ENCODE data around the gene FOXC1.

FOXC1 gene

DNA sequence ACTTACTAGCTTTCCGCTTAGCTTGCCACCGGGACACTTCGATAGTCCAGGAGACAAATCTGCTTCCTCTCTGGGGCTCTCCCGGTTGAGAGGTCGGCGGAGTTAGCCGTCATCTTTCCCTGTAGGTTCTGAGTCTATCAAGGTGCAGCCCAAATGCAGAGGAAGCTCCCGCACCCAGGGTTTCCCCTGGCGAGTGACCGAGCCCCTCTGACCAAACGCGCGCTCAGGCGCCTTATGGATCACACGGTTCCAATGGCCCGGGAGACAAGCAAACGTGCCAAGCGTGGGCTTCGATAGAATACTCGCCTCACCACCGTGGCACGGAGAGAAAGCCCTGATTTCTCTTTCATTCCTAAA lies 15.8 kb upstream of the FOXC1 start:
- no peaks in the 10 kb centered on the region for H3K36me3 ChIP-seq (ENCODE audit: control insufficient read depth, insufficient read depth, low read length)
- H3K27ac ChIP-seq (ENCODE audit: low read depth, low read length) = no peak overlapping the region
- no peak overlapping the region for H3K4me3 ChIP-seq (ENCODE audit: low read depth, low read length)
- H3K27me3 ChIP-seq (ENCODE audit: control insufficient read depth, insufficient read depth, low read length) = peaks cover 32% of the 10 kb centered on the region
- H3K4me1 ChIP-seq (ENCODE audit: control insufficient read depth, insufficient read depth, low read length) = peaks cover 16% of the 10 kb centered on the region
- no peaks in the 10 kb centered on the region for H3K9me3 ChIP-seq (ENCODE audit: control insufficient read depth, insufficient read depth, low read depth, low read length)
- no peak overlapping the region for H3K9ac ChIP-seq (ENCODE audit: low read length)

DNA sequence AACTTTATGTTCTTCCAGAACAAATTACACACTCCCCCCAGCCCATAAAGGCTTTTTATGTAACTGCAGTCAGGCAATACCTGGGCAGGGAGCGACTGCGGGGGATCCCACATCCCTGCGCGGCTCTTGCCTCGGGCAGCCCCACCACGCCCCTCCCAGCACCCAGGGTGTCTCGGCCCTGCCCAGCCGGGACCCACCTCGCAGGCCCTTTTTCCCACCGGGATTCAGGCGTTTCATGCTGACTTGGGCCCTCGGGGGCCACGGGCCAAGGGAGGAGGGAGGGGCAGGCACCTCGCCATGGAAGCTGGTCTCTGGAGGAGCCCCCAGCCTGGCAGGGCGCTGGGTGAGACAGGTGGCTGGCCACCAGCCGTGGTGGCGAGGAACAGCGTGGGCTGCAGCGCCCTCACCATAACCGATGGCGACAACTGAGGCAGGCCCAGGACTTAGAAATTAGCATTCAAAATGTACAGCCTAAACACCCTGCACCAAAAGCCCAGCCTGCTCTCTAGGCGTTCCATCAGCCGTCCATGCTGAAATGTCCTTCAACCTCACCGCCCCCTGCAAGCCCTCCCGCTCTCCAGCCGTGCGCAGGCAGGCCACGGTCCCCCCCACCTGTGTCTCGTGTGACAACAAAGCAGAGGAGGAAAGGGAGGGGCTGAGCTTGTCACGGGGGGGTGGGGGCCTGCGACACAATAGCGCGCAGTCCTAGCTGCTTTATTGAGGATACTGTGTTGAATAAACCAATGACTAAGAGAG lies 15.1 kb upstream of the FOXC1 start:
- no peaks in the 10 kb centered on the region for H3K9me3 ChIP-seq (ENCODE audit: control insufficient read depth, insufficient read depth, low read depth, low read length)
- no peak overlapping the region for H3K9ac ChIP-seq (ENCODE audit: low read length)
- H3K36me3 ChIP-seq (ENCODE audit: control insufficient read depth, insufficient read depth, low read length) = no peaks in the 10 kb centered on the region
- H3K4me1 ChIP-seq (ENCODE audit: control insufficient read depth, insufficient read depth, low read length) = peaks cover 16% of the 10 kb centered on the region
- H3K27me3 ChIP-seq (ENCODE audit: control insufficient read depth, insufficient read depth, low read length) = peaks cover 37% of the 10 kb centered on the region
- no peak overlapping the region for H3K27ac ChIP-seq (ENCODE audit: low read depth, low read length)
- no peak overlapping the region for H3K4me3 ChIP-seq (ENCODE audit: low read depth, low read length)

DNA sequence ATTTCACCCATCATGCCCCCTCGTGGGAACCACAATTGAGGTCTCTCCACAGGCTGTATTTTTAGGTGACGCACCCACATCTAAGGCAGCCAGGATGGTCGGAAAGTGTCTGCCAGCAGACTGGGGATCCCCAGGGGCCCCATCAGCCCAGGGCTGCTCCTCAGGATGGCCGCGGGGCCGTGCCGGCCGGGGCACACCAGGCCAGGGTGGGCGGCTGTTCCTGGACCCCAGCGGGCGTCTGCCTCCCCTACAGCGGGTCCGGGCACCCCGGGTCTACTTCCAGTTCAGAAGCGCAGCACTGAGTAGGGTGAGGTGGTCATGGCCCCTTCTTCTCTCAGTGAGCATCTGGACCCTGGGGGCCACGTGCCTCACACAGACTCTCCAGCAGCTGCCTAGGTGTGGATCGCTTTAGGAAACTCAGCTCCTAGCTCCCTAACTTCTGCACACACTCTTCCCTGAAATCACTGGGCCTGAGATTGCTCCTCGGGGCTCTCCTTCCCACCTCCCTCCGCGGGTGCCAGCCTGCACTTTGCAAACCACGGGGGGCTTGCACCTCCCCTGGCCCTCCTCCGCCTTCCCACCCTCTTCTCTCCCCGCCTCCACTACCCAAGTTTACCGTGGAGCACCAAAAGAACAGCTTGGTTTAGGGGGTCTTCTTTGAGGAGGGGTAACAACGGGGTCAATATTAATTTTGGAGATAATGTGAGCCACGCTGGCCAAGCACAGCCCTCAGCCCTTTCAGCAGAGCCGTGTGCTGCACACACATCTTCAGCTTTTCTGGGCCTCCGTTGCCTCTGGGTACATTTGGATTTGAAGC lies 14.2 kb upstream of the FOXC1 start:
- Histone ChIP-seq H3K36me3 (ENCODE audit: control insufficient read depth, insufficient read depth, low read length) (no peaks in the 10 kb centered on the region), H3K4me1 (ENCODE audit: control insufficient read depth, insufficient read depth, low read length) (peaks cover 16% of the 10 kb centered on the region), H3K27ac (ENCODE audit: low read depth, low read length) (no peak overlapping the region), H3K4me3 (ENCODE audit: low read depth, low read length) (peak overlapping the region; percentile 16; the same call in 1 of the 2 replicates), H3K27me3 (ENCODE audit: control insufficient read depth, insufficient read depth, low read length) (peaks cover 42% of the 10 kb centered on the region), H3K9me3 (ENCODE audit: control insufficient read depth, insufficient read depth, low read depth, low read length) (no peaks in the 10 kb centered on the region), H3K9ac (ENCODE audit: low read length) (no peak overlapping the region)

DNA sequence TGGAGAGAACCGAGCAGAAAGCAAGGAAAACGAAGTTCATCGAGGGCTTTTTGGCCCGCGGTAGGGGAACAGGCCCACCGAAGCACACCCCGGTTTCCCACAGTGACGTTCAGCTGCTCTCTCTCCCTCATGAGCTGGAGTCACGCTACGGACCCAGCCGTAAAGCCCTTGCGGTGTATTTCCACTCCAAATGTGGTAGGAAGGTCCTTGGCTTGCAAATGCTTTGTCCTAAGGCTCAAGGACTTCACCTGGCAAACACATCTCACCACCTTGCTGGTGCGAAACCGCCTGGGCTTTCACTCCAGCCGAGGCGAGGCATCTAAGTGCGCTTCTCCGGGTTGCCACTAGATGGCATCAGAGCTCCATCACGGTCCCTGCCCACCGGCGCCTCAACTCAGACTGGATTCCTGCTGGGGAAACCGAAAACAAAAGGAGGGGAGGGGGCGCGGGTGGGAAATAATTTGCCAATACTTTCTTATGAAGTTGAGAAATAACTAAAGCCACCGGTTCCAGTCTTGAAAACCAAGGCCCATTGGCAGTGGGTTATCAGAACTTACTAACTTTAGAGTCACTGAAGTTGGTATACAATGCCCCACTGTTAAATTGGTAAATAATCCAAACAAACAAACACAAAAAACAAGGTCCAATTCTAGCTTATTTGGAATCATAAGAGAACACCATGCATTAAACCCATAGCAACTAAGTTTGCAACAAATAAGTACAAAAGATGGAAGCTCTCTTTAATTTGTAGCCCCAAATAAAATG lies 13.4 kb upstream of the FOXC1 start:
- Histone ChIP-seq H3K9me3 (ENCODE audit: control insufficient read depth, insufficient read depth, low read depth, low read length) (no peaks in the 10 kb centered on the region), H3K36me3 (ENCODE audit: control insufficient read depth, insufficient read depth, low read length) (no peaks in the 10 kb centered on the region), H3K27ac (ENCODE audit: low read depth, low read length) (no peak overlapping the region), H3K4me1 (ENCODE audit: control insufficient read depth, insufficient read depth, low read length) (peaks cover 16% of the 10 kb centered on the region), H3K9ac (ENCODE audit: low read length) (no peak overlapping the region), H3K4me3 (ENCODE audit: low read depth, low read length) (peak overlapping the region; percentile 16; the same call in 1 of the 2 replicates), H3K27me3 (ENCODE audit: control insufficient read depth, insufficient read depth, low read length) (peaks cover 50% of the 10 kb centered on the region)

DNA sequence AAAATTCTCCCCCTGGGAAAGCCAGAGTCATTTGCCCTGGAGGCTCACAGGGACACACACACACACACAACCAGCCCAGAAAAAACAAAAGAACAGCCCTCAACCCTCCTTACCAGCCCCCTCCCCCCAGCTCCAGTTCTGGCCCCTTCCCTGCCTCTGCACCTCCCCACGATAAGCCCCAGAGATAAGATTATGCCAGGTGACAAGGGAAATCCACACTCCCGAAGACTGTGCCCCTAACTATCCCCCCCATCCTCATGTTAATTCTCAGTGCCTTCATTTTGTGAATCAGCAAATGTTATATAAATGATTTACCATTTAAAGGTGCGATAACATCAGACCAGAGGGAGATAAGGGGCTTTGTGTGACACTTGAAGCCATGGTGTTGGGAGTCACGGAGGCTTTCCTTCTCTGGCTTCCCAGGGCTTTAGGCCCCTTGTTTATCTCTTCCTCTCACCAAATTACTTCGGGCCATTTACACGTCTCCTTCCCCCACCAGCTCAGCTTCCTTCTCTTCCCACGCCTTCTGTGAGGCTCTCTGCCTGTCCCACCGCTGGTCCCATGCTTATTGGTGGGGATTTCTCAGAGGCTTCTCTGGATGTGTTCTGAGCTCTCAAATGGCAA lies 12.5 kb upstream of the FOXC1 start:
- no peaks in the 10 kb centered on the region for H3K9me3 ChIP-seq (ENCODE audit: control insufficient read depth, insufficient read depth, low read depth, low read length)
- no peak overlapping the region for H3K4me3 ChIP-seq (ENCODE audit: low read depth, low read length)
- no peaks in the 10 kb centered on the region for H3K36me3 ChIP-seq (ENCODE audit: control insufficient read depth, insufficient read depth, low read length)
- H3K27ac ChIP-seq (ENCODE audit: low read depth, low read length) = no peak overlapping the region
- peaks cover 57% of the 10 kb centered on the region for H3K27me3 ChIP-seq (ENCODE audit: control insufficient read depth, insufficient read depth, low read length)
- peaks cover 16% of the 10 kb centered on the region for H3K4me1 ChIP-seq (ENCODE audit: control insufficient read depth, insufficient read depth, low read length)
- H3K9ac ChIP-seq (ENCODE audit: low read length) = no peak overlapping the region

DNA sequence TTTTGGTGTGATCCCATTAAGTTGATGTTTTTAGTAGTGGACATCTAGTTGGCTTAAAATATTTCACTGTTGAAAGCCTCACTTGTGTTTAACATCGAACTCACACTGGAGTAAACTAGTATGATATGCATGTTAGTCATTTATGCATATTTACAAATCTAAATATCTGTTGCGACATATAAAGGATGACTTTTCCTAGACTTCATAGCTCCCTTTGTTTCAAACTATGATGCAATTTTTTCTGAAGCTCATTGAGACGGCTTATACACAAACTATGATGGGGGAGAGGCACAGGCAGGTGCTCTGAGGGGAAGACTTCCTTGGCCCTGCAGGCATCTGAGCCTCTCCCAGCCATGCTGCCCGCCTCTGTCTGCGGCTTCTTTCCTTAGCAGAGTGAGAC lies 11.8 kb upstream of the FOXC1 start:
- H3K4me3 ChIP-seq (ENCODE audit: low read depth, low read length) = no peak overlapping the region
- H3K27ac ChIP-seq (ENCODE audit: low read depth, low read length) = no peak overlapping the region
- H3K4me1 ChIP-seq (ENCODE audit: control insufficient read depth, insufficient read depth, low read length) = peaks cover 16% of the 10 kb centered on the region
- H3K27me3 ChIP-seq (ENCODE audit: control insufficient read depth, insufficient read depth, low read length) = peaks cover 64% of the 10 kb centered on the region
- H3K9me3 ChIP-seq (ENCODE audit: control insufficient read depth, insufficient read depth, low read depth, low read length) = no peaks in the 10 kb centered on the region
- H3K36me3 ChIP-seq (ENCODE audit: control insufficient read depth, insufficient read depth, low read length) = no peaks in the 10 kb centered on the region
- H3K9ac ChIP-seq (ENCODE audit: low read length) = no peak overlapping the region

DNA sequence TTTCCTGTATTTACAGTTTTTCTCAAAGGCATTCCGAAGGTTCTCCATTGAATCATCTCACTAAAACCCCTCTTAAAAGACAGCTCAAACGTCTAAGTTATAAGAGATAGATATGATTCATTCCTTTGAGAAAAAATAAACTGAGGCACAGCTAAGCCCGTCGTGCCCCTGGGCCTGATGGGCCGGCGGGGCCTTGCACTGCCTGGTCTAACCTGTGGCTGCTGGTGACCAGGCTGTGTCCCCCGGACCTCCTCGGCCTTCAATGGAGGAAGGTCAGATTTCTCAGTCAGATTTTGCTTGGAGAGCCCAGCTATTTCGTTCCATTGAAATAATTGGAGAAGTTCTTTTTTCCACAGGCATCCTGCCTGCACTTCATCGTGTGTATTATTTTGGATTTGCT lies 11.3 kb upstream of the FOXC1 start:
- Histone ChIP-seq H3K4me3 (ENCODE audit: low read depth, low read length) (no peak overlapping the region), H3K9me3 (ENCODE audit: control insufficient read depth, insufficient read depth, low read depth, low read length) (no peaks in the 10 kb centered on the region), H3K36me3 (ENCODE audit: control insufficient read depth, insufficient read depth, low read length) (no peaks in the 10 kb centered on the region), H3K27me3 (ENCODE audit: control insufficient read depth, insufficient read depth, low read length) (peaks cover 67% of the 10 kb centered on the region), H3K4me1 (ENCODE audit: control insufficient read depth, insufficient read depth, low read length) (peaks cover 16% of the 10 kb centered on the region), H3K9ac (ENCODE audit: low read length) (no peak overlapping the region), H3K27ac (ENCODE audit: low read depth, low read length) (no peak overlapping the region)

DNA sequence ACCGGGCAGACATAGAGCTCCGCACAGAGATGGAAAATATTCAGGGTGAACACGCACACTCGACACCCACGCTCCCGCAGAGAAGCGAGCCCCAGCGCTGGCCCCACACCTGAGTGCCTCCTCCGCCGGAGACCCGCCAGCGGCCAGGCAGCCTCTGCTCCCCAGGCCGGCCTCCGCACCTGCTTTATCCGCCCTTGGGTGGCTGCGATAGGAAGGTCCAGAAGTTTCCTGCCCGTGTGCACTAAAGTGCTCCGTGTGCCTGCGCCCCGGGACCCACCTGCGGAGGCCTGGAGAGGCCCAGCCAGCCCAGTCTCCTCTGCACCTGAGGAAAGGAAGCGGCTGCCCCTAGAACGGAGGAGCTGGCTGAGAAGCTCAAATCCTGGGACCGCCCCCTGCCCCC lies 10.8 kb upstream of the FOXC1 start:
- H3K9me3 ChIP-seq (ENCODE audit: control insufficient read depth, insufficient read depth, low read depth, low read length) = no peaks in the 10 kb centered on the region
- H3K36me3 ChIP-seq (ENCODE audit: control insufficient read depth, insufficient read depth, low read length) = no peaks in the 10 kb centered on the region
- peaks cover 16% of the 10 kb centered on the region for H3K4me1 ChIP-seq (ENCODE audit: control insufficient read depth, insufficient read depth, low read length)
- no peak overlapping the region for H3K4me3 ChIP-seq (ENCODE audit: low read depth, low read length)
- H3K27ac ChIP-seq (ENCODE audit: low read depth, low read length) = no peak overlapping the region
- H3K27me3 ChIP-seq (ENCODE audit: control insufficient read depth, insufficient read depth, low read length) = peaks cover 67% of the 10 kb centered on the region
- no peak overlapping the region for H3K9ac ChIP-seq (ENCODE audit: low read length)

DNA sequence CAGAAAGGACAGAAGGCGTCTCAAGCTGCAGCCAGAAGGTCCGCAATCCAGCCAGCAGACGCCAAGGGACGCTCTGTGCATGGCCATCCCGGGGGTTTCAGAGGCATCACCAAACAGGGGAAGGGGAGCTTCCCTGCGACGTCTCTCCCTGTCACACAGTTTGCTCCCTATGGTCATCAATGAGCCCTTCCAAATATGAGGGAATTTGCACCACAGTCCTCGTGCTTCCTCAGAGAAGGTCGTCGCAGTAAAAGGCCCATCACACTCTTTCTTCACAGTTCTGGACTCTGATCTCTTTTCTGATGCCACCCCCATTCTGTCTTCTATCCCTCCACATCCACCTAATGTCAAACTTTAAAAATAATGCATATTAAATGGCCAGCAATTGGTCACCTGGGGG lies 10.2 kb upstream of the FOXC1 start:
- H3K9ac ChIP-seq (ENCODE audit: low read length) = no peak overlapping the region
- no peaks in the 10 kb centered on the region for H3K36me3 ChIP-seq (ENCODE audit: control insufficient read depth, insufficient read depth, low read length)
- peaks cover 16% of the 10 kb centered on the region for H3K4me1 ChIP-seq (ENCODE audit: control insufficient read depth, insufficient read depth, low read length)
- no peak overlapping the region for H3K27ac ChIP-seq (ENCODE audit: low read depth, low read length)
- no peak overlapping the region for H3K4me3 ChIP-seq (ENCODE audit: low read depth, low read length)
- no peaks in the 10 kb centered on the region for H3K9me3 ChIP-seq (ENCODE audit: control insufficient read depth, insufficient read depth, low read depth, low read length)
- H3K27me3 ChIP-seq (ENCODE audit: control insufficient read depth, insufficient read depth, low read length) = peaks cover 67% of the 10 kb centered on the region

DNA sequence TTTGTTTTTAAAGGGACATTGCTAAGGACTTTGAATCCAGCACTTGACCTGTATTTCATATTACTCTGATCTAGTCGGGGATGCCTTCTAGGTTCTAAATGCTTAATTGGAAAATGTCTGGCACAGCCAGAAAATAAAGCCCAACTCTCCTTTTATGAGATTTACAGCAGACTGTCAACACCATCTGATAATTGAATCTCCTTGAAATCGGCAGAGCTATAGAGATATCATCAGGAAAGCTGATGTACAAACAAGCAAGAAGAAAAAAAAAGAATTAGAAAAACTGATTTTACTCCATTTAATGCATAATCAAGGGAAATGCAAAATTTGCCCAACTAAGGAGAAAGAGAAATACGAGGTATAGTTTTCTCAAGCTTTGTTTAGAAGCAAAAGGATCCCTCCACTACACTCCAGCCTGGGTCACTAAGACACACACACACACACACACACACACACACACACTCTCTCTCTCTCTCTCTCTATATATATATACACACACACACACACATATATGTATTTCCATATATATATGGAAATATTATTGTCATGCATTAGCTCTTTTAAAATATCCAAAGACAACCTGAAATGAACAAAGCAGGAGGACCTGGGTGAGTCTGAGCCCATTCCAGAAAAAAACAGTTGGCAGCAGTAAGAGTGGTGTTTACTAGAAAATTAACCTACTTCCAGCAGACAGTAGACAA lies 9.5 kb upstream of the FOXC1 start:
- H3K27me3 ChIP-seq (ENCODE audit: control insufficient read depth, insufficient read depth, low read length) = peaks cover 69% of the 10 kb centered on the region

More for the DNA sequence above, 9.5 kb upstream of the FOXC1 start:
- Histone ChIP-seq H3K36me3 (ENCODE audit: control insufficient read depth, insufficient read depth, low read length) (no peaks in the 10 kb centered on the region), H3K9ac (ENCODE audit: low read length) (no peak overlapping the region), H3K4me3 (ENCODE audit: low read depth, low read length) (no peak overlapping the region), H3K9me3 (ENCODE audit: control insufficient read depth, insufficient read depth, low read depth, low read length) (no peaks in the 10 kb centered on the region), H3K27ac (ENCODE audit: low read depth, low read length) (no peak overlapping the region), H3K4me1 (ENCODE audit: control insufficient read depth, insufficient read depth, low read length) (peaks cover 17% of the 10 kb centered on the region)
